GM13976 (cell line): ENCODE results near the gene GTPBP1.

Source experiments
- DNase-seq: peaks from one replicate; pipeline ENCODE4 v3.0.0; 2012; ENCODE audit warnings: low spot score
- in situ Hi-C: fragments of 300-500 bp; cut with MboI; formaldehyde crosslinking; loops from one replicate; pipeline ENCODE4 v1.12.0; 2022; ENCODE audit warnings: low sequenced_read_pairs, mixed read lengths, inconsistent platforms; ENCODE audit not compliant: unreplicated experiment
- TF ChIP-seq, protein P1 (sequence below): IDR thresholded peaks from 2 replicates; pipeline ENCODE4 v1.5.1; 2012; ENCODE audit warnings: borderline replicate concordance, mild to moderate bottlenecking; ENCODE audit not compliant: insufficient read depth; ENCODE audit errors: extremely low read depth, missing control alignments, control extremely low read depth

GTPBP1 gene

DNA sequence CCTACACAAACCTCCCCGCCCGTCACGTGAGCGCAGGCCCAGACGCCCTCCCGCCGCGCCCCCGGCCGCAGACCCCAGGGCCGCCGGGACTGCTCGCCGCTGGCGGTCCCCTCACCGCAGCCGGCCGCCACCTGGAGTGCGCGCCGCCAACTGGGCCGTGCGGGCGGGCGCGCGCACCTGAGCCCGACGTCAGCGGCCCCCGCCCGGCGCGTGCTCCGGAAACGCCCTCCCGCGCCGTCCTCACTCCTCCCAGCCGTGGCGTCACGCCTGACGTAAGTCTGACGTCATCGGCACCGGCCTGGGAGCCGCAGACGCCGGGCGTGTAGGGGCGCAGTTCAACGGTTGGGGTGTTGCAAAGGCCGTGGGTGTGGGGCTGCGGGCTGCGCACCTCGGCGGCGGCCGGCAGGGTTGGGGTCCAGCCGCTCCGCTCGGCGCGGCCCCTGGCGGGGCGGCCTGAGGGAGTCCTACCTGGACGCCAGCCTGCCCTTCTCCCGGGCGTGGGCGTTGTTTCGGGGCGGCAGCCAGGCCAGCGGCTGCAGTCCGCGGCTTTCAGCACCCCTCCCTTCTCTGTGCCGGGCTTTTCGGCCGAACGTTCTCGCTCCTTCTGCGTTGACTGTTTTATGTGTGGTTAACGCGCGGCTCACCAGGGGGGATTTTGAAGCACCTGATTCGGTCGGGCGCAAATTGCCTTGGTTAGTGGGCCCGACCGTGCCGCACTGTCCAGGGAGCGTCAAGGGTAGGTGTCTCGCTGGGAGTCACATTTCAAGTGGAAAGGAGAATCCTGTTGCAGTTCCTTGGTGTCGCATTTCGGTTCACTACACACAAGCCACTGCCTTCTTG, 4.7 kb upstream of the GTPBP1 start, which contains the start of gene JOSD1:
JOSD1 (minus strand) TSS at position 155 of the 840 bp plus-strand sequence. CDS start 956 bp downstream, outside the sequence.
- TF ChIP-seq, protein P1, sequence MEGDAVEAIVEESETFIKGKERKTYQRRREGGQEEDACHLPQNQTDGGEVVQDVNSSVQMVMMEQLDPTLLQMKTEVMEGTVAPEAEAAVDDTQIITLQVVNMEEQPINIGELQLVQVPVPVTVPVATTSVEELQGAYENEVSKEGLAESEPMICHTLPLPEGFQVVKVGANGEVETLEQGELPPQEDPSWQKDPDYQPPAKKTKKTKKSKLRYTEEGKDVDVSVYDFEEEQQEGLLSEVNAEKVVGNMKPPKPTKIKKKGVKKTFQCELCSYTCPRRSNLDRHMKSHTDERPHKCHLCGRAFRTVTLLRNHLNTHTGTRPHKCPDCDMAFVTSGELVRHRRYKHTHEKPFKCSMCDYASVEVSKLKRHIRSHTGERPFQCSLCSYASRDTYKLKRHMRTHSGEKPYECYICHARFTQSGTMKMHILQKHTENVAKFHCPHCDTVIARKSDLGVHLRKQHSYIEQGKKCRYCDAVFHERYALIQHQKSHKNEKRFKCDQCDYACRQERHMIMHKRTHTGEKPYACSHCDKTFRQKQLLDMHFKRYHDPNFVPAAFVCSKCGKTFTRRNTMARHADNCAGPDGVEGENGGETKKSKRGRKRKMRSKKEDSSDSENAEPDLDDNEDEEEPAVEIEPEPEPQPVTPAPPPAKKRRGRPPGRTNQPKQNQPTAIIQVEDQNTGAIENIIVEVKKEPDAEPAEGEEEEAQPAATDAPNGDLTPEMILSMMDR: no peak
- DNase-seq: peak; percentile 97
- in situ Hi-C loops: no loop called here

DNA sequence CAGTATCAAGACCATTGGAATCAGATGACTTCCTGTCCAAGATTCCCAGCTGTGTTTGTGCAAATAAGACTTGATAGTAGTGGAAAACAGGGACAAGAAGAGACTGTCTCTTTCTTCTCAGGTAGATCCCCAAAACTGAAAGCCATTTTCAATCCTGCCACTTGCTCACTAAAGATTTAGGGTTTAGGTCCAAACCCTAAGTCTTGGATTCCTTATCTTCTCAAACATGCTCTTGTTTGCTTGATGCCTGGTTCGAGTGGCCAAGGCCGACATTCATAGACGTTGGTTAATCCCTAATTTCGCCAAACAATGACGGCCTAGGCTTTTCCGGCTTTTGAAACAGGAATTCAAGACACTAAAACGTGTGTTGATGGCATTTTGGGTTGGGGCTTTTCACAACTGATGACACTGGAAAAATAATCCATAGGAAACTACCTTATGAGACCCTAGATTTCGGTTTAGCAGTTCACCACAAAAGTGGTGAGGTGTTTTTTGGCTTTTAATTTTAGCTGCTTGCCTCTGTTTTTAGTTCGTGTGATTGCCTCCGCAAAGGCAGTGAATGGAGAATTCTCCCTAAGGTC, 1.0 kb upstream of the GTPBP1 start:
- TF ChIP-seq, protein P1: no peak
- in situ Hi-C loops: no loop called here
- no peak for DNase-seq

DNA sequence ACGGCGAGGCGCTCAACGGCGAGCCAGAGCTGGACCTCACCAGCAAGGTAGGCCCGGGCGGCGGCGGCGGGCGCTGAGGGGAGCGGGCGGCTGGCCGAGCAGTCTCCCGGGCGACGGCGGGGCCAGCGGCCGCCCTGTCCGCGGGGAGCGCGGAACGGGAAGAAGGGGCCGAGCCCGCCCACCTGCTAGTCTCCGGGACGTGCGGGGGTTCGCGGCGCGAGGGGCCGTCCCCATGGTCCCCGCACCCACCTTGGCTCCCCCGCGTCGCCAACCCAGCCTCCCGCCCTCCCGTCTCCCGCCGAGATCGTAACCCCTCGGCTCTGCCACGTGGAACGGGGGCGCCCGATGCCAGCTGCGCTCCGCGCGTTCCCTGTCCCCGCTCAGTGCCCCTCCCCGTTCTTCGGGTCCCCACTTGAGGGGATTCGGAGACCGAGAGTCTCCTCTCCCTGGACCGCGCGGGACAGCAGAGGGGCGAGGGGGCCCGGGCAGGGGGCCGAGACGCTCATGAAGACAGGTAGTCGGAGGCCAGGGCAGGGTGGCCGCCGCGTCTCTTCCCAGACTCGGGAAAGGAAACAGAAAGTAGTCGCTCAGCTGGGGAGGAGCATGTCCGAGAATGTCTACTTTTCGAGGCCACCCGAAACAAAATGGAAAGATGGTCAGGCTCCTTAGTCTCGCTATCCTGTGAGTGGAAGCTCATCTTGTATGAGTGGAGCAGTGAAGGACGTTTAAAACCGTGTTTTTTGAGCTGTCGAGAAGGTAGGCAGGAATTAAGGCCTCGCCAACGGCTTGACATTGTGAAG, 557 bp downstream of the GTPBP1 start:
- TF ChIP-seq, protein P1: no peak
- in situ Hi-C loops: no loop called here
- peak; percentile 46 for DNase-seq

DNA sequence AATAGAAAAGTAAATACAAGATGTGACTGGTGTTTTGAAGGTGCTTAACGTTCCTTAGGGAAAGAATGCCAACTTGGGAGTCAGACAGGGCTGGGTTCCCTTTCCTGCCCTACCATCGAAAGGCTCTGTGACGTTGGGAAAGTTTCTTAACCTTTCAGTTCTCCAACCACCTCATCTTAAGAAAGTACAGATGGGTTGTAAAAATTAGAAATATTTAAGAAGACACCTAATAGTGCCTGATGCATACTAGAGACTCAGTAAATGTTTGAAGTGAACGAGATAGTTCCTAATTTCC, 1.1 kb downstream of the GTPBP1 start:
- TF ChIP-seq, protein P1: no peak

DNA sequence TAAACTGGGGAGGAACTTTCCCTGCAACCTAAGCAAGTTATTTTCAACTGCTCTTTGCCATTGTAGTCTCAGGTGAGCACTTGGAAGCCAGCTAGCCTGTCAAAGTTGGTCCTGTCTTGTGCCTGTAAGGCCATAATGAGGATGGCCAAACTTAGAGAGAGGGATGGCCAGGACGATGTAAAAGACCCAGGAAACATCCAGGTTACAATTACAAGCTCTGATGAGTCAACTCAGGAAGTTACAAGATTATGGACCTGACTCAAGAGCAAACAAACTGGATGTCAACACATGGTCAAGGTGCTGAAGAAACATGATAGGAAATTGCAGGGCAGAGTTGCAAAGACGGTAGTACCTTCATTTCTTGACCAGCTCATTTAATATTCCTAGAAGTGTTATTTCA, 1.6 kb downstream of the GTPBP1 start:
- TF ChIP-seq, protein P1: no peak
- DNase-seq: no peak
- in situ Hi-C loops: no loop called here

More for the DNA sequence above, 1.1 kb downstream of the GTPBP1 start:
- no peak for DNase-seq
- in situ Hi-C loops: no loop called here

DNA sequence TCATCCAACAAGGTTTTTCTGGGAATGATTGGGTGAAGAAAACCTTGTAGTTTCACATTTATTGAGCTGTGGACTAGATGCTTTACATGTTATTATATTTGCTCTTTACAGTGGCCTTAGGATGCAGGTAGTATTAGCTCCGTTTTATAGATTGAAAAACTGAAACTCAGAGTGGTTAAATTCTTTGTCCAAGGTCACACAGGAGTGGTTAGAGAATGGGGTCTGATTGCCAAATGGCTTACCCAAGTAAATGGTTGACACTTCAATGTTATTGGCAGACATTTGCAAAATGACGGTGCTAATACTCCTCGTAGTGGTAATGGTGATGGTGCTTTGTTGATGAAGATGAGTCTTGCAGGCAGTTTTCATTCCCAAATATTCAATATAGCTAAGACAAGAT, 2.2 kb downstream of the GTPBP1 start:
- DNase-seq: no peak
- TF ChIP-seq, protein P1: no peak
- in situ Hi-C loops: no loop called here
